Subcutaneous adipose tissue (tissue), 4 donors: ENCODE measurements around the gene LMF1. TPM values are rescaled to one million over a fixed set of nuclear protein-coding genes. Genes with fewer than 3 reads are reported as not detected.

ENCODE experiments used
- total RNA-seq, 4 donors: library from RNA; depleted of rRNA; stranded (reverse); fragments of >200 nt; gene quantifications; one replicate each; pipeline ENCODE4 v1.1.0, GENCODE V29; 2016
- TF ChIP-seq, protein P1 (sequence below): fragments of 450-650 bp; IDR thresholded peaks from one replicate; pipeline ENCODE4 v1.5.1; 2016; ENCODE audit warnings: low read depth, mild to moderate bottlenecking, control low read depth, antibody characterized with exemption, moderate library complexity

The LMF1 gene
- total RNA-seq, 4 donors from 2014 or later: 16.0 to 30.3 (median 24.2) TPM

DNA sequence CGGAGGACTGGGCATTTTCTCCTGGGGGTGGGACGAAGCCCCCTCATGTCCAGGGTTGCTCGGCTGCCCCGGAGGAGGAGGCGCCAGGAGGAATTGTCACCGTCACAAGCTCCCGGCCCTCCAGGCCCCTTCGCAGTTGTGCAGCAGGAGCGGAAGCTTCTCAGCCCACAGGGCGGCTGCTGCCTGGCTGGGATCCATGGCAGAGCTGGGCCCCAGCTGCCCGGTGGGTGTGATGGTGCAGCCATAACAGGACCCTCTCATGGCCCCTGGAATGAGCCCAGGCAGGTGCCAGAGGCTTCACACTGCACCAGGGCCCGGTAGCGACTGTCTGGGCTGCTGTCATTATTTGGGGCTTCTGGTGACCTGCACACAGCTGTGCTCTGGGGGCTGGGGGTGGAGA is 115.3 kb downstream of the LMF1 start:
- TF ChIP-seq, protein P1, sequence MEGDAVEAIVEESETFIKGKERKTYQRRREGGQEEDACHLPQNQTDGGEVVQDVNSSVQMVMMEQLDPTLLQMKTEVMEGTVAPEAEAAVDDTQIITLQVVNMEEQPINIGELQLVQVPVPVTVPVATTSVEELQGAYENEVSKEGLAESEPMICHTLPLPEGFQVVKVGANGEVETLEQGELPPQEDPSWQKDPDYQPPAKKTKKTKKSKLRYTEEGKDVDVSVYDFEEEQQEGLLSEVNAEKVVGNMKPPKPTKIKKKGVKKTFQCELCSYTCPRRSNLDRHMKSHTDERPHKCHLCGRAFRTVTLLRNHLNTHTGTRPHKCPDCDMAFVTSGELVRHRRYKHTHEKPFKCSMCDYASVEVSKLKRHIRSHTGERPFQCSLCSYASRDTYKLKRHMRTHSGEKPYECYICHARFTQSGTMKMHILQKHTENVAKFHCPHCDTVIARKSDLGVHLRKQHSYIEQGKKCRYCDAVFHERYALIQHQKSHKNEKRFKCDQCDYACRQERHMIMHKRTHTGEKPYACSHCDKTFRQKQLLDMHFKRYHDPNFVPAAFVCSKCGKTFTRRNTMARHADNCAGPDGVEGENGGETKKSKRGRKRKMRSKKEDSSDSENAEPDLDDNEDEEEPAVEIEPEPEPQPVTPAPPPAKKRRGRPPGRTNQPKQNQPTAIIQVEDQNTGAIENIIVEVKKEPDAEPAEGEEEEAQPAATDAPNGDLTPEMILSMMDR: no peak

- TF ChIP-seq, protein P1: no peak
Observed at GRCh38 chr16:854808-855410, 115.9 kb downstream of the LMF1 start.

DNA sequence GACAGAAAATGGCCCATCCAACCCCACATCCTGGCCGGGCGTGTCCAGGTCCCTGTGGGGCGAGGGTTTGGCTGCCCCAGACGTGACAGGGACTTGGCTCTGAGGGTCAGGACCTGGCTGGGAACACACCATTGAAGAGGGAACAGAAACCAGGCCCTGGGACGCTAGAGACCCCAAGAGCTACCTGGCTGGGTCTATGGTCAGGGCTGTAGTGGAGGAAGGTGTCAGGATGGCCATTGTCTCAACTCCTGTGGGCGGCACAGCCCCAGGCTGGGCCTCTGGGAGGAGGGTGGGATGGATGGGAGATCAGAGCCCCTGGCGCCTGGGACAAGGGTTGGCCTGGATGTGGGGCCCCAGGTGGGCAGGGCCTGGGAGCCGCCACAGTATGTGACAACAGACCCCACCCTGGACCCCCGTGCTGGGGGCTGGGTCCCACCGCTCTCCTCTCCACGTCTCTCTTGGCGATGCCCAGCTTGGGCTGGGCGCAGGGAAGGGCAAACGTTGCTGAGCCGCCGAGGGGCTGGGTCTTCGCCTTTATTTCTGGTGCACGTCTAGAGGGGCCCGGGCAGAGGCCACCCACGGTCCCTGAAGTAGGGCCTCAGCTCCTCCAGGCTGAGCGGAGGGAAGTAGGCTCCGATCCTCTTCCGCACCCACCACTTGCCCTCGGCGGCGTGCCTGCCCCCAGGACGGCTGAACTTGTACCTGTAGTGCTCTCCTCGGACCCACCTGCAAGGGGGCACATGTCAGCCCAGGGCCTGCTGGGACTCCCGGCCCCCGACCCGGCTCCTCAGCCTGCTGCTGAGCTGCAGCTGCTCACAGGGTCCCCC is 116.6 kb downstream of the LMF1 start:
- TF ChIP-seq, protein P1: no peak

DNA sequence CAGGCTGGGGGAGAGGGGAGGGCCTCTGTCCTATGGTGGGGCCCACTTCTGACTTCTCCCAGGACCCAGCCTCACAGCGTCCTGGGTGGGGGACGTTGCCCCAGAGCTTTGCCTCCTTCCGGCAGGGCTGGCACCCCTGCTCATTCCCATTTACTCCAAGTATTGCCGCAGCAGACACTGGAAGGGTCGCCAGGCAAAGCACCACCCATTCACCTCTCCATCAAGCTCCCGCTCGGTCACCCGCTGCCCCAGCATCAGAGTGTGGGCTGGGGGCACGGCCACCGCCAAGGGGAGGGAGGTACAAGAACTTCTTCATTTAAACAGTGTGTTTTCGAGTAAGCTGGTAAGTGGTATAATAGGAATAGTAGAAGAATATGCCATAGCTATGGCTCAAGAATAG is 117.5 kb downstream of the LMF1 start:
- TF ChIP-seq, protein P1: no peak

DNA sequence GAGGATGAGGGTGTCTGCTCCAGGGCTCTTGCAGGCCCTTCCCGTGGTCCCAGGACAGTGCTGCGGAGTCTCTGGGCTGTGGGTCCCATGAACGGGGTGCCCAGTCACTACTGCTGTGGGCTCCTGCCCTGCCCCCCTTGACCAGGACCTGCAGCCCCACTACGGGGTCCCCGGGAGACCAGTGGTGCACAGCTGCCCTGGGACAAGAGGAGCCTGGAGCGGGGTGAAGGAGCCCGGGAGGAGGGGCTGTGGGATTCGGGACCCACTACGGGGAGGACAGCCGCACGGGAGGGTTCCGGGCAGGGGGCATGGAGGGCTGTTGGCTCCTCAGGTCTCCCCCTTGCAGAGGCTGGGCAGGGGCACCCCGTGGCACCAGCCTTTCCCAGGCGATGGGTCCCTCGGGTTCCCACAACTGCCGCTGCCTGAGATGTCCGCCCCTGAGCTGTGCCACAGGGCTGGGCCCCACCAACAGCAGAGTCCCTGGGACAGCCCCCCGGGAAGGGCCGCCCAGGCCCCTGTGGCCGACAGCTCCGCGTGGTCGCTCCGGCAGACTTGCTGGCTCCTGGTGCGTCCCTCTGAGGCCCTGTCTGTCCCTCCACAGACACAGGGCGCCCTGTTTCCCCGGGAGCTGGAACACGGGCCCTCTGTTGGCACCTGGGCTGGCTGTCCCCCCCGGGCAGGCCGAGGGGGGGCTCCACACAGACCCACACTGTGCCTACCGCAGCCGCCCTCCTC is 118.2 kb downstream of the LMF1 start:
- TF ChIP-seq, protein P1: no peak

- TF ChIP-seq, protein P1: no peak
Observed at GRCh38 chr16:851871-852270, 118.9 kb downstream of the LMF1 start.
